K562 (cell line): Measurements from ENCODE around the gene HOTAIR. TPM values are rescaled to one million over a fixed set of nuclear protein-coding genes. Genes with fewer than 3 reads are reported as not detected.

Experiments
- ELF1 ChIP-seq: fragments of 200-800 bp; sonication (Bioruptor generic); IDR thresholded peaks from 2 replicates; pipeline ENCODE4 v1.6.1; 2016; ENCODE audit warnings: missing genetic modification characterization, missing compliant biosample characterization
- ETV5 ChIP-seq: sonication (generic); formaldehyde crosslinking; IDR thresholded peaks from 2 replicates; pipeline ENCODE4 v1.4.0; 2020; ENCODE audit warnings: low read depth, mild to moderate bottlenecking, missing genetic modification reagents
- PURB ChIP-seq: sonication (generic); formaldehyde crosslinking; IDR thresholded peaks from 2 replicates; pipeline ENCODE4 v1.9.0; 2021; ENCODE audit warnings: low read depth, mild to moderate bottlenecking, missing genetic modification reagents
- TRIM24 ChIP-seq, 2 experiments: fragments of 450-650 bp; IDR thresholded peaks; 2 replicates each; pipeline ENCODE4 v1.6.1; 2016
- polyA plus RNA-seq, 8 experiments: library from polyadenylated mRNA; depleted of rRNA in 4 of 8; stranded (reverse) in 5 of 8; unstranded in 3 of 8; fragments of >200 nt; fragmentation: Nextera tagmentation in 2 of 8; fragmentation: Illumina TruSeq in 1 of 8; extraction: Ambion mirVana in 2 of 8; extraction: Trizol in 1 of 8; gene quantifications; 2 replicates each; pipeline versions ENCODE4 v1.2.1 to v1.2.3, GENCODE V29; 2011 to 2014; ENCODE audit warnings: inconsistent platforms in 1 of 8, missing spikeins in 1 of 8
- total RNA-seq, 7 experiments: library from RNA; depleted of rRNA in 6 of 7; stranded (reverse); fragments of >200 nt in 6 of 7; fragmentation: Illumina TruSeq in 2 of 7; extraction: Trizol in 2 of 7; gene quantifications; 2 replicates each; pipeline versions ENCODE4 v1.2.1 to v1.2.3, GENCODE V29; 2011 to 2021; ENCODE audit warnings: low replicate concordance in 1 of 7
- TF ChIP-seq, protein P1 (sequence below): sonication (generic); formaldehyde crosslinking; IDR thresholded peaks from 2 replicates; pipeline ENCODE4 v1.4.0; 2020; ENCODE audit warnings: mild to moderate bottlenecking, missing genetic modification reagents
- TF ChIP-seq, protein P2 (sequence below): sonication (generic); formaldehyde crosslinking; IDR thresholded peaks from 2 replicates; pipeline ENCODE4 v1.8.1; 2023; ENCODE audit warnings: missing genetic modification reagents, mild to moderate bottlenecking, borderline replicate concordance

Gene HOTAIR
- total and polyA plus RNA-seq, 9 of the 15 experiments (the other 6 are each of a cell fraction or from before 2014, with no cell fraction given): 0.04 TPM; not detected in 8

DNA sequence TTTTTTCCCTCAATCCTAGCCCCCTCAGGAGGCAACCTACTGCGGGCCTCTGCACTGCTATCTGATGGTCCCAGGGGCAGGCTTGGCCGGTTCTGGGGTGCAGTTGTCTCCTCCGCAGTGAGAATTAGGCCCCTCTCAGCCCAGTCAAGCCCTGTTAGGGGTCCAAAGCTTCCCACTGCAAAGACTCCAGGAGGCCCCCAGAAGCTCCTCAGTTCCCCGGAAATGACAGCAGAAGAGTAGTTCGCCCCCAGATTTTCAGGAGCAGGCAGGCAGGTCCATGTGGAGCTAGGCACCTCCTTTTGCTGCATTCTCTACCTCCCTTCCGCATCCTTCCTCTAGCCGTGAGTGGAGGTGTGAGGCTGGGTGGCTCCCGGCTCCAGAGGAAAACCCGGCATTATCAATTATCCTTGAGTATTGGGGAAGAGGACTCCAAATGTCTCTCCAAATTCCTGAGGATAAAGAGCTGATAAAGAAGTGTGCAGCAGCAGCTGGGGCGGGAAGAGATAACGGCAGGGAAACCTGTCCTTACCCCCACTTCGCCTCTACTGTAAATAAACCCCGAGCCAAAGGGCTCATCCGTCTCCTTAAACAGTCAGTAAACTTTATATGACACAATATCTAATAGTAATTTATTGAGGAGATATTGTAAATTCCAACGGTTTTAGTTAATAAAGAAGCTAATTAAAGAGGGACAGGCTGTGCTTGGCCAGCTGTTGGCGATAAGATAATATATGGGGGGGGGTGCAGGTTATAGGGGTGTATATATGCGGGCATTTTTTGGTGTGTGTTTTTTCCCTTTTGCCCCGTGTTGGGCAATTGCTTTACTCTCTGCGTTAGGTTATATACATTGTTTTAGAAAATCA lies 20.7 kb downstream of the HOTAIR start (continued):
- TF ChIP-seq ETV5 (CRISPR knock-in tag): no peak
- TF ChIP-seq, protein P1, sequence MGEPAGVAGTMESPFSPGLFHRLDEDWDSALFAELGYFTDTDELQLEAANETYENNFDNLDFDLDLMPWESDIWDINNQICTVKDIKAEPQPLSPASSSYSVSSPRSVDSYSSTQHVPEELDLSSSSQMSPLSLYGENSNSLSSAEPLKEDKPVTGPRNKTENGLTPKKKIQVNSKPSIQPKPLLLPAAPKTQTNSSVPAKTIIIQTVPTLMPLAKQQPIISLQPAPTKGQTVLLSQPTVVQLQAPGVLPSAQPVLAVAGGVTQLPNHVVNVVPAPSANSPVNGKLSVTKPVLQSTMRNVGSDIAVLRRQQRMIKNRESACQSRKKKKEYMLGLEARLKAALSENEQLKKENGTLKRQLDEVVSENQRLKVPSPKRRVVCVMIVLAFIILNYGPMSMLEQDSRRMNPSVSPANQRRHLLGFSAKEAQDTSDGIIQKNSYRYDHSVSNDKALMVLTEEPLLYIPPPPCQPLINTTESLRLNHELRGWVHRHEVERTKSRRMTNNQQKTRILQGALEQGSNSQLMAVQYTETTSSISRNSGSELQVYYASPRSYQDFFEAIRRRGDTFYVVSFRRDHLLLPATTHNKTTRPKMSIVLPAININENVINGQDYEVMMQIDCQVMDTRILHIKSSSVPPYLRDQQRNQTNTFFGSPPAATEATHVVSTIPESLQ (CRISPR knock-in tag): no peak
- no peak for TF ChIP-seq PURB (CRISPR knock-in tag)
- TF ChIP-seq TRIM24 (IDR thresholded peaks at IDR 0.05): no peak
- TF ChIP-seq, protein P2, sequence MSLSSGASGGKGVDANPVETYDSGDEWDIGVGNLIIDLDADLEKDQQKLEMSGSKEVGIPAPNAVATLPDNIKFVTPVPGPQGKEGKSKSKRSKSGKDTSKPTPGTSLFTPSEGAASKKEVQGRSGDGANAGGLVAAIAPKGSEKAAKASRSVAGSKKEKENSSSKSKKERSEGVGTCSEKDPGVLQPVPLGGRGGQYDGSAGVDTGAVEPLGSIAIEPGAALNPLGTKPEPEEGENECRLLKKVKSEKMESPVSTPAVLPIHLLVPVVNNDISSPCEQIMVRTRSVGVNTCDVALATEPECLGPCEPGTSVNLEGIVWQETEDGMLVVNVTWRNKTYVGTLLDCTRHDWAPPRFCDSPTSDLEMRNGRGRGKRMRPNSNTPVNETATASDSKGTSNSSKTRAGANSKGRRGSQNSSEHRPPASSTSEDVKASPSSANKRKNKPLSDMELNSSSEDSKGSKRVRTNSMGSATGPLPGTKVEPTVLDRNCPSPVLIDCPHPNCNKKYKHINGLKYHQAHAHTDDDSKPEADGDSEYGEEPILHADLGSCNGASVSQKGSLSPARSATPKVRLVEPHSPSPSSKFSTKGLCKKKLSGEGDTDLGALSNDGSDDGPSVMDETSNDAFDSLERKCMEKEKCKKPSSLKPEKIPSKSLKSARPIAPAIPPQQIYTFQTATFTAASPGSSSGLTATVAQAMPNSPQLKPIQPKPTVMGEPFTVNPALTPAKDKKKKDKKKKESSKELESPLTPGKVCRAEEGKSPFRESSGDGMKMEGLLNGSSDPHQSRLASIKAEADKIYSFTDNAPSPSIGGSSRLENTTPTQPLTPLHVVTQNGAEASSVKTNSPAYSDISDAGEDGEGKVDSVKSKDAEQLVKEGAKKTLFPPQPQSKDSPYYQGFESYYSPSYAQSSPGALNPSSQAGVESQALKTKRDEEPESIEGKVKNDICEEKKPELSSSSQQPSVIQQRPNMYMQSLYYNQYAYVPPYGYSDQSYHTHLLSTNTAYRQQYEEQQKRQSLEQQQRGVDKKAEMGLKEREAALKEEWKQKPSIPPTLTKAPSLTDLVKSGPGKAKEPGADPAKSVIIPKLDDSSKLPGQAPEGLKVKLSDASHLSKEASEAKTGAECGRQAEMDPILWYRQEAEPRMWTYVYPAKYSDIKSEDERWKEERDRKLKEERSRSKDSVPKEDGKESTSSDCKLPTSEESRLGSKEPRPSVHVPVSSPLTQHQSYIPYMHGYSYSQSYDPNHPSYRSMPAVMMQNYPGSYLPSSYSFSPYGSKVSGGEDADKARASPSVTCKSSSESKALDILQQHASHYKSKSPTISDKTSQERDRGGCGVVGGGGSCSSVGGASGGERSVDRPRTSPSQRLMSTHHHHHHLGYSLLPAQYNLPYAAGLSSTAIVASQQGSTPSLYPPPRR (CRISPR knock-in tag): no peak
- TF ChIP-seq ELF1 (tag): no peak
